ENCODE measurements around the gene GLB1L3.

GLB1L3 gene

GRCh38 chr11:134272381-134273316, 3.5 kb upstream of the GLB1L3 start:
- Histone ChIP-seq H3K4me3 (replicated peaks; ENCODE audit: insufficient read depth, low read length) (no peak overlapping the region), H3K27me3 (ENCODE audit: insufficient read depth, poor library complexity, severe bottlenecking) (peaks cover 48% of the 10 kb centered on the region), H3K27ac (replicated peaks) (no peak overlapping the region)
- DNase-seq (ENCODE audit: low read depth in 1 of 2, low spot score in 1 of 2) = no peak
- TF ChIP-seq SPI1 (IDR thresholded peaks at IDR 0.05; ENCODE audit: borderline replicate concordance, low read depth) = no peak
- no peak for TF ChIP-seq REST (IDR thresholded peaks at IDR 0.05; ENCODE audit: insufficient replicate concordance, low read depth)

GRCh38 chr11:134273317-134273712, 2.9 kb upstream of the GLB1L3 start:
- DNase-seq (ENCODE audit: low read depth in 1 of 2, low spot score in 1 of 2) = no peak
- H3K4me3 ChIP-seq (replicated peaks; ENCODE audit: insufficient read depth, low read length) = no peak overlapping the region
- TF ChIP-seq GABPA (IDR thresholded peaks at IDR 0.05; ENCODE audit: low read depth) (no peak), SPI1 (IDR thresholded peaks at IDR 0.05; ENCODE audit: borderline replicate concordance, low read depth) (no peak), CTCF (IDR thresholded peaks at IDR 0.05; ENCODE audit: insufficient read depth, low read length) (no peak), POLR2AphosphoS5 (IDR thresholded peaks at IDR 0.05; ENCODE audit: low read depth) (no peak), REST (IDR thresholded peaks at IDR 0.05; ENCODE audit: insufficient replicate concordance, low read depth) (no peak)
- peaks cover 54% of the 10 kb centered on the region for H3K27me3 ChIP-seq (ENCODE audit: insufficient read depth, poor library complexity, severe bottlenecking)
- H3K27ac ChIP-seq (replicated peaks) = no peak overlapping the region

- Histone ChIP-seq H3K27me3 (ENCODE audit: insufficient read depth, poor library complexity, severe bottlenecking) (peaks cover 65% of the 10 kb centered on the region), H3K4me3 (replicated peaks; ENCODE audit: insufficient read depth, low read length) (no peak overlapping the region), H3K27ac (replicated peaks) (no peak overlapping the region)
- DNase-seq (ENCODE audit: low read depth in 1 of 2, low spot score in 1 of 2) = no peak
- no peak for TF ChIP-seq SPI1 (IDR thresholded peaks at IDR 0.05; ENCODE audit: borderline replicate concordance, low read depth)
- TF ChIP-seq REST (IDR thresholded peaks at IDR 0.05; ENCODE audit: insufficient replicate concordance, low read depth) = no peak
- TF ChIP-seq CTCF (IDR thresholded peaks at IDR 0.05; ENCODE audit: insufficient read depth, low read length) = no peak
- no peak for TF ChIP-seq GABPA (IDR thresholded peaks at IDR 0.05; ENCODE audit: low read depth)
- TF ChIP-seq POLR2AphosphoS5 (IDR thresholded peaks at IDR 0.05; ENCODE audit: low read depth) = no peak
Measured at GRCh38 chr11:134275188-134275533, 1.0 kb upstream of the GLB1L3 start.

Data from HL-60 (cell line).